HepG2 (cell line): ENCODE results near the gene DDR1. TPM values are rescaled to one million over a fixed set of nuclear protein-coding genes. Genes with fewer than 3 reads are reported as not detected.

Source experiments
- FOXA3 ChIP-seq: IDR thresholded peaks from 2 replicates; pipeline ENCODE4 v1.6.1; 2016; ENCODE audit warnings: missing genetic modification reagents, missing compliant biosample characterization
- GATA4 ChIP-seq: sonication (generic); IDR thresholded peaks from 2 replicates; pipeline ENCODE4 v1.6.1; 2016; ENCODE audit warnings: antibody characterized with exemption, low read depth, borderline replicate concordance
- NFIC ChIP-seq: IDR thresholded peaks from 2 replicates; pipeline ENCODE4 v1.6.1; 2012; ENCODE audit warnings: mild to moderate bottlenecking, low read length, inconsistent platforms
- ZBTB42 ChIP-seq: sonication (generic); formaldehyde crosslinking; IDR thresholded peaks from 2 replicates; pipeline ENCODE4 v1.5.0; 2020; ENCODE audit warnings: mild to moderate bottlenecking, missing genetic modification reagents
- ZNF570 ChIP-seq: sonication (generic); formaldehyde crosslinking; IDR thresholded peaks from 2 replicates; pipeline ENCODE4 v1.4.0; 2020; ENCODE audit warnings: mild to moderate bottlenecking, missing genetic modification reagents, borderline replicate concordance
- polyA plus RNA-seq, 8 experiments: library from polyadenylated mRNA; depleted of rRNA in 3 of 8; stranded (reverse) in 7 of 8; unstranded in 1 of 8; fragments of >200 nt; fragmentation: Illumina TruSeq in 4 of 8; extraction: Trizol in 4 of 8; gene quantifications; 2 replicates each; pipeline versions ENCODE4 v1.2.1 to v1.2.3, GENCODE V29; 2011 to 2016; ENCODE audit warnings: low read depth in 4 of 8, missing spikeins in 1 of 8, mixed read lengths in 1 of 8; ENCODE audit not compliant: insufficient read depth in 1 of 8
- total RNA-seq, 5 experiments: library from RNA; depleted of rRNA; stranded (reverse); fragments of >200 nt; fragmentation: Illumina TruSeq; extraction: Trizol; gene quantifications; 2 replicates each; pipeline ENCODE4 v1.2.3, GENCODE V29; 2016; ENCODE audit warnings: low read depth in 1 of 5
- TF ChIP-seq, protein P1 (sequence below): sonication (generic); formaldehyde crosslinking; IDR thresholded peaks from 2 replicates; pipeline ENCODE4 v1.4.0; 2020; ENCODE audit warnings: missing genetic modification reagents, borderline replicate concordance
- TF ChIP-seq, protein P2 (sequence below): sonication (generic); formaldehyde crosslinking; IDR thresholded peaks from 2 replicates; pipeline ENCODE4 v1.8.0; 2022; ENCODE audit warnings: mild to moderate bottlenecking, missing genetic modification reagents, moderate library complexity
- TF ChIP-seq, protein P3 (sequence below): sonication (generic); formaldehyde crosslinking; IDR thresholded peaks from 2 replicates; pipeline ENCODE4 v1.9.0; 2022; ENCODE audit warnings: low read depth, missing genetic modification reagents
- TF ChIP-seq, protein P4 (sequence below): sonication (generic); formaldehyde crosslinking; IDR thresholded peaks from 2 replicates; pipeline ENCODE4 v1.5.0; 2020; ENCODE audit warnings: missing genetic modification reagents
- TF ChIP-seq, protein P5 (sequence below): sonication (generic); formaldehyde crosslinking; IDR thresholded peaks from one replicate; pipeline ENCODE4 v1.5.1; 2020; ENCODE audit warnings: mild to moderate bottlenecking, missing genetic modification reagents; ENCODE audit errors: not compliant biosample characterization
- TF ChIP-seq, protein P6 (sequence below): IDR thresholded peaks from 2 replicates; pipeline ENCODE4 v1.6.1; 2016

The DDR1 gene
- total and polyA plus RNA-seq, 2 of the 13 experiments (the other 11 are each of a cell fraction or from before 2014, with no cell fraction given): 16.7 to 20.2 TPM

DNA sequence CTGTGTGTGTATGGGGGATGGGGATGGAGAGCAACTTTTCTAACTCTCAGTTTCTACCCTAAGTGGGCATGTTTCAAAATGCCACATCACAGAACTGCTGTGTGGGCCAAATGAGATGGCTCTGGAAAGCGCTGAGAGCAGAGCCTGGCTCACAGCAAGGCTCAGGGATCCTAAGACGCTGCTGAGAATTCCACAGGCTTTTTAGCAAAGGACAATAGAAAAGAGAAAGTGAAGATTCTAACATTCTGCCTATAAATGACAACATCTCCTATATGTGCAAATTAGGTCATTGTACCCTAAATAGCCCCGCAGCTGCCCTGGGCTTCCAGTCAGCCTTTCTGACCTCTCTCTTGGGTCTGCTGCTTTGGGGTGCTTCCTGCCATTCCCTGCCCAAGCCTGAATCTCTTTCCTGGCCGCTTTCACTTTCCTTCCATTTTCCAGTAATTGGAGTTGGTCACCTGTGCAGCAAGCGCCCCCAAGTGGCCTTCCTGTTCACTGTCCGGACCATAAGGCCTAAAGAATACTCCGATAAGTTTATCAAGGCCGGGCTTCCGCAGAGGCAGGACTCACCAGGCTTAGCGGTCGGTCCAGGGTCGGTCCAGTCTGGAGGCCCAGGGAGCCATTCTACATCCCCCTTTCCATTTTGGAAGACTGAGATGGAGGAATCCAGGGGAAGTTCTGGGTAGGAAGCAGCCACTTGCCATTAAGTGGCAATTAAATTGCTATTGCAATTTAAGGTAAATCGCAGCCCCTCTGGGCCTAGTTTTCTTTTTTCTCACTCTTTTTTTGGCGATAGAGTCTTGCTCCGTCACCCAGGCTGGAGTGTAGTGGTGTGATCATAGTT is 6.7 kb upstream of the DDR1 start (continued):
- TF ChIP-seq, protein P1, sequence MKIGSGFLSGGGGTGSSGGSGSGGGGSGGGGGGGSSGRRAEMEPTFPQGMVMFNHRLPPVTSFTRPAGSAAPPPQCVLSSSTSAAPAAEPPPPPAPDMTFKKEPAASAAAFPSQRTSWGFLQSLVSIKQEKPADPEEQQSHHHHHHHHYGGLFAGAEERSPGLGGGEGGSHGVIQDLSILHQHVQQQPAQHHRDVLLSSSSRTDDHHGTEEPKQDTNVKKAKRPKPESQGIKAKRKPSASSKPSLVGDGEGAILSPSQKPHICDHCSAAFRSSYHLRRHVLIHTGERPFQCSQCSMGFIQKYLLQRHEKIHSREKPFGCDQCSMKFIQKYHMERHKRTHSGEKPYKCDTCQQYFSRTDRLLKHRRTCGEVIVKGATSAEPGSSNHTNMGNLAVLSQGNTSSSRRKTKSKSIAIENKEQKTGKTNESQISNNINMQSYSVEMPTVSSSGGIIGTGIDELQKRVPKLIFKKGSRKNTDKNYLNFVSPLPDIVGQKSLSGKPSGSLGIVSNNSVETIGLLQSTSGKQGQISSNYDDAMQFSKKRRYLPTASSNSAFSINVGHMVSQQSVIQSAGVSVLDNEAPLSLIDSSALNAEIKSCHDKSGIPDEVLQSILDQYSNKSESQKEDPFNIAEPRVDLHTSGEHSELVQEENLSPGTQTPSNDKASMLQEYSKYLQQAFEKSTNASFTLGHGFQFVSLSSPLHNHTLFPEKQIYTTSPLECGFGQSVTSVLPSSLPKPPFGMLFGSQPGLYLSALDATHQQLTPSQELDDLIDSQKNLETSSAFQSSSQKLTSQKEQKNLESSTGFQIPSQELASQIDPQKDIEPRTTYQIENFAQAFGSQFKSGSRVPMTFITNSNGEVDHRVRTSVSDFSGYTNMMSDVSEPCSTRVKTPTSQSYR: no peak; the same call in 1 of the 2 replicates
- TF ChIP-seq, protein P2, sequence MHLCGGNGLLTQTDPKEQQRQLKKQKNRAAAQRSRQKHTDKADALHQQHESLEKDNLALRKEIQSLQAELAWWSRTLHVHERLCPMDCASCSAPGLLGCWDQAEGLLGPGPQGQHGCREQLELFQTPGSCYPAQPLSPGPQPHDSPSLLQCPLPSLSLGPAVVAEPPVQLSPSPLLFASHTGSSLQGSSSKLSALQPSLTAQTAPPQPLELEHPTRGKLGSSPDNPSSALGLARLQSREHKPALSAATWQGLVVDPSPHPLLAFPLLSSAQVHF (CRISPR knock-in tag): no peak
- TF ChIP-seq NFIC: no peak
- no peak for TF ChIP-seq GATA4
- TF ChIP-seq, protein P3, sequence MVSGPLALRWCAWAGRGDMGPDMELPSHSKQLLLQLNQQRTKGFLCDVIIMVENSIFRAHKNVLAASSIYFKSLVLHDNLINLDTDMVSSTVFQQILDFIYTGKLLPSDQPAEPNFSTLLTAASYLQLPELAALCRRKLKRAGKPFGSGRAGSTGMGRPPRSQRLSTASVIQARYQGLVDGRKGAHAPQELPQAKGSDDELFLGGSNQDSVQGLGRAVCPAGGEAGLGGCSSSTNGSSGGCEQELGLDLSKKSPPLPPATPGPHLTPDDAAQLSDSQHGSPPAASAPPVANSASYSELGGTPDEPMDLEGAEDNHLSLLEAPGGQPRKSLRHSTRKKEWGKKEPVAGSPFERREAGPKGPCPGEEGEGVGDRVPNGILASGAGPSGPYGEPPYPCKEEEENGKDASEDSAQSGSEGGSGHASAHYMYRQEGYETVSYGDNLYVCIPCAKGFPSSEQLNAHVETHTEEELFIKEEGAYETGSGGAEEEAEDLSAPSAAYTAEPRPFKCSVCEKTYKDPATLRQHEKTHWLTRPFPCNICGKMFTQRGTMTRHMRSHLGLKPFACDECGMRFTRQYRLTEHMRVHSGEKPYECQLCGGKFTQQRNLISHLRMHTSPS (CRISPR knock-in tag): 0 out of 2 replicates have a peak, but pooled peaks have one; percentile 17
- TF ChIP-seq, protein P4, sequence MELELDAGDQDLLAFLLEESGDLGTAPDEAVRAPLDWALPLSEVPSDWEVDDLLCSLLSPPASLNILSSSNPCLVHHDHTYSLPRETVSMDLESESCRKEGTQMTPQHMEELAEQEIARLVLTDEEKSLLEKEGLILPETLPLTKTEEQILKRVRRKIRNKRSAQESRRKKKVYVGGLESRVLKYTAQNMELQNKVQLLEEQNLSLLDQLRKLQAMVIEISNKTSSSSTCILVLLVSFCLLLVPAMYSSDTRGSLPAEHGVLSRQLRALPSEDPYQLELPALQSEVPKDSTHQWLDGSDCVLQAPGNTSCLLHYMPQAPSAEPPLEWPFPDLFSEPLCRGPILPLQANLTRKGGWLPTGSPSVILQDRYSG (CRISPR knock-in tag): no peak
- TF ChIP-seq ZNF570 (CRISPR knock-in tag): no peak
- TF ChIP-seq FOXA3 (CRISPR knock-in tag): peak; percentile 25; the same call in 1 of the 2 replicates
- TF ChIP-seq, protein P5, sequence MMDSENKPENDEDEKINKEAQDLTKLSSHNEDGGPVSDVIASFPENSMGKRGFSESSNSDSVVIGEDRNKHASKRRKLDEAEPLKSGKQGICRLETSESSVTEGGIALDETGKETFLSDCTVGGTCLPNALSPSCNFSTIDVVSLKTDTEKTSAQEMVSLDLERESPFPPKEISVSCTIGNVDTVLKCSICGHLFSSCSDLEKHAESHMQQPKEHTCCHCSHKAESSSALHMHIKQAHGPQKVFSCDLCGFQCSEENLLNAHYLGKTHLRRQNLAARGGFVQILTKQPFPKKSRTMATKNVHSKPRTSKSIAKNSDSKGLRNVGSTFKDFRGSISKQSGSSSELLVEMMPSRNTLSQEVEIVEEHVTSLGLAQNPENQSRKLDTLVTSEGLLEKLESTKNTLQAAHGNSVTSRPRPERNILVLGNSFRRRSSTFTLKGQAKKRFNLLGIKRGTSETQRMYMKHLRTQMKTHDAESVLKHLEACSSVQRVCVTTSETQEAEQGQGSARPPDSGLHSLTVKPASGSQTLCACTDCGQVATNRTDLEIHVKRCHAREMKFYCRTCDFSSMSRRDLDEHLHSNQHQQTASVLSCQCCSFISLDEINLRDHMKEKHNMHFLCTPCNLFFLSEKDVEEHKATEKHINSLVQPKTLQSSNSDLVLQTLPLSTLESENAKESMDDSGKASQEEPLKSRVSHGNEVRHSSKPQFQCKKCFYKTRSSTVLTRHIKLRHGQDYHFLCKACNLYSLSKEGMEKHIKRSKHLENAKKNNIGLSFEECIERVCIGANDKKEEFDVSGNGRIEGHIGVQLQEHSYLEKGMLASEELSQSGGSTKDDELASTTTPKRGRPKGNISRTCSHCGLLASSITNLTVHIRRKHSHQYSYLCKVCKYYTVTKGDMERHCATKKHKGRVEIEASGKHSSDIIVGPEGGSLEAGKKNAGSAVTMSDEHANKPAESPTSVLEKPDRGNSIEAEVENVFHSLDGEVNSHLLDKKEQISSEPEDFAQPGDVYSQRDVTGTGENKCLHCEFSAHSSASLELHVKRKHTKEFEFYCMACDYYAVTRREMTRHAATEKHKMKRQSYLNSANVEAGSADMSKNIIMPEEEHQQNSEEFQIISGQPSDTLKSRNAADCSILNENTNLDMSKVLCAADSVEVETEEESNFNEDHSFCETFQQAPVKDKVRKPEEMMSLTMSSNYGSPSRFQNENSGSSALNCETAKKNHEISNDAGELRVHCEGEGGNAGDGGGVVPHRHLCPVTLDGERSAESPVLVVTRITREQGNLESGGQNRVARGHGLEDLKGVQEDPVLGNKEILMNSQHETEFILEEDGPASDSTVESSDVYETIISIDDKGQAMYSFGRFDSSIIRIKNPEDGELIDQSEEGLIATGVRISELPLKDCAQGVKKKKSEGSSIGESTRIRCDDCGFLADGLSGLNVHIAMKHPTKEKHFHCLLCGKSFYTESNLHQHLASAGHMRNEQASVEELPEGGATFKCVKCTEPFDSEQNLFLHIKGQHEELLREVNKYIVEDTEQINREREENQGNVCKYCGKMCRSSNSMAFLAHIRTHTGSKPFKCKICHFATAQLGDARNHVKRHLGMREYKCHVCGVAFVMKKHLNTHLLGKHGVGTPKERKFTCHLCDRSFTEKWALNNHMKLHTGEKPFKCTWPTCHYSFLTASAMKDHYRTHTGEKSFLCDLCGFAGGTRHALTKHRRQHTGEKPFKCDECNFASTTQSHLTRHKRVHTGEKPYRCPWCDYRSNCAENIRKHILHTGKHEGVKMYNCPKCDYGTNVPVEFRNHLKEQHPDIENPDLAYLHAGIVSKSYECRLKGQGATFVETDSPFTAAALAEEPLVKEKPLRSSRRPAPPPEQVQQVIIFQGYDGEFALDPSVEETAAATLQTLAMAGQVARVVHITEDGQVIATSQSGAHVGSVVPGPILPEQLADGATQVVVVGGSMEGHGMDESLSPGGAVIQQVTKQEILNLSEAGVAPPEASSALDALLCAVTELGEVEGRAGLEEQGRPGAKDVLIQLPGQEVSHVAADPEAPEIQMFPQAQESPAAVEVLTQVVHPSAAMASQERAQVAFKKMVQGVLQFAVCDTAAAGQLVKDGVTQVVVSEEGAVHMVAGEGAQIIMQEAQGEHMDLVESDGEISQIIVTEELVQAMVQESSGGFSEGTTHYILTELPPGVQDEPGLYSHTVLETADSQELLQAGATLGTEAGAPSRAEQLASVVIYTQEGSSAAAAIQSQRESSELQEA: no peak
- TF ChIP-seq, protein P6, sequence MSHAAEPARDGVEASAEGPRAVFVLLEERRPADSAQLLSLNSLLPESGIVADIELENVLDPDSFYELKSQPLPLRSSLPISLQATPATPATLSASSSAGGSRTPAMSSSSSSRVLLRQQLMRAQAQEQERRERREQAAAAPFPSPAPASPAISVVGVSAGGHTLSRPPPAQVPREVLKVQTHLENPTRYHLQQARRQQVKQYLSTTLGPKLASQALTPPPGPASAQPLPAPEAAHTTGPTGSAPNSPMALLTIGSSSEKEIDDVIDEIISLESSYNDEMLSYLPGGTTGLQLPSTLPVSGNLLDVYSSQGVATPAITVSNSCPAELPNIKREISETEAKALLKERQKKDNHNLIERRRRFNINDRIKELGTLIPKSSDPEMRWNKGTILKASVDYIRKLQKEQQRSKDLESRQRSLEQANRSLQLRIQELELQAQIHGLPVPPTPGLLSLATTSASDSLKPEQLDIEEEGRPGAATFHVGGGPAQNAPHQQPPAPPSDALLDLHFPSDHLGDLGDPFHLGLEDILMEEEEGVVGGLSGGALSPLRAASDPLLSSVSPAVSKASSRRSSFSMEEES (CRISPR knock-in tag): peak; percentile 49; the same call in 1 of the 2 replicates
- TF ChIP-seq ZBTB42 (CRISPR knock-in tag): no peak
